HEK293T (cell line): Measurements from ENCODE around the gene FAM78A.

Experiments used
- ARNT ChIP-seq: fragments of 450-650 bp; IDR thresholded peaks from 2 replicates; pipeline ENCODE4 v1.6.1; 2017; ENCODE audit warnings: mild to moderate bottlenecking
- BHLHE40 ChIP-seq: fragments of 450-650 bp; IDR thresholded peaks from 2 replicates; pipeline ENCODE4 v1.6.1; 2016; ENCODE audit warnings: mild to moderate bottlenecking, moderate library complexity, borderline replicate concordance
- CTBP1 ChIP-seq: fragments of 450-650 bp; IDR thresholded peaks from 2 replicates; pipeline ENCODE4 v1.6.1; 2016; ENCODE audit warnings: borderline replicate concordance
- FOXK2 ChIP-seq: fragments of 450-650 bp; IDR thresholded peaks from 2 replicates; pipeline ENCODE4 v1.6.1; 2016; ENCODE audit warnings: mild to moderate bottlenecking
- FOXM1 ChIP-seq: fragments of 450-650 bp; IDR thresholded peaks from 2 replicates; pipeline ENCODE4 v1.6.1; 2017; ENCODE audit warnings: mild to moderate bottlenecking, borderline replicate concordance
- HDGF ChIP-seq: fragments of 450-650 bp; IDR thresholded peaks from 2 replicates; pipeline ENCODE4 v1.6.1; 2017; ENCODE audit warnings: antibody characterized with exemption, borderline replicate concordance
- SP1 ChIP-seq: fragments of 450-650 bp; IDR thresholded peaks from 2 replicates; pipeline ENCODE4 v1.6.1; 2017

DNA sequence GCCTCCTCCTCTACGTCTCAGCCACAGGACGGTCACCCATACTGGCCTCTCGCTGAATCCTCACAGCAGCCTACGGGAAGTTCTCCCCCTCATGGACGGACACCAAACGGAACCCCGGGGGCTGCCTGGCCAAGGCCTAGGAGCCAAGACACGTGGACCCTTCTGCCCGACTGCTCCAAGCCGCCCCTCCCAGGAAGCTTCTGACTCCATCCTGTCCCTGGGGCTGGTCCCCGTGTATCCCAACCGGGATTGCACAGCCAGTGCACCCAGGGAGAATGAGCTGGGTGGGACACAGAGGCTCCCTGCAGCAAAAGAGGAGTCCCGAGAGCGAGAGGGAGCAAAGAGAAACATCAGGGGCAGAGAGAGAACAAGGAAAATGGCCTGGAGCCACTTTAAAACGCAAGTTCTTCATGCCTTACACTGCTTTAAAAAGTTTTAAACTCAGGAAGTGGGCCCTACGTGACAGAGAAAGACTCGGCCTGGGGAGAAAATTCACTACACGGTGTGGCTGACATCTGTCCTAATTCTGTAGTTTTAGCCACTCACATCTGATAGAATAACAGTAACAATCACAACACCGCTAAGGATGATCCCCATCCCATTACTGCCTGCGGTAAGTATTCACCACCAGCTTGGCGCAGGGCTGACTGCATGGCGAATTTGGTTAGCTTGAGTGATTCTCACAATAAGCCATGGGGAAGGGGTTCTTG, 3.0 kb downstream of the FAM78A start:
- TF ChIP-seq SP1 = no peak
- TF ChIP-seq BHLHE40 = no peak
- TF ChIP-seq HDGF = no peak
- TF ChIP-seq FOXK2 = no peak
- no peak for TF ChIP-seq FOXM1
- TF ChIP-seq ARNT = no peak
- TF ChIP-seq CTBP1 = no peak
